ENCODE measurements around the gene CDCP1. TPM values are rescaled to one million over a fixed set of nuclear protein-coding genes. Genes with fewer than 3 reads are reported as not detected.
"Not testable (repeated sequence)": the region's sequence is repeated elsewhere in the genome, so short reads cannot be mapped to it uniquely, and the experiment has no call there.

The CDCP1 gene
- total RNA-seq, 4 donors from 2014 or later = 41.6 to 64.6 (median 53.4) TPM

- intact Hi-C loops (cut with DNase I; ENCODE audit: low total_unique reads) = no loop called here
- H3K4me3 ChIP-seq = peak overlapping the region in 1 of 4 donors; percentile 65
- 63 to 73% methylated on average over 2 to 6 of the region's 6 CpGs for WGBS, 2 donors (ENCODE audit: low coverage in 1 of 2)
- in situ Hi-C loops (cut with MboI; ENCODE audit: low pct_ligation_motif_present in 1 of 4, low pct_unique_long_range_greater_than_20kb in 1 of 4, low sequenced_read_pairs in 3 of 4) = no loop called here
- TF ChIP-seq POLR2AphosphoS5 (IDR thresholded peaks at IDR 0.05) (peak in 1 of 3 donors; percentile 22), POLR2A (IDR thresholded peaks at IDR 0.05) (no peak)
- H3K27me3 ChIP-seq = peaks cover 18% of the 10 kb centered on the region
- H3K9me3 ChIP-seq = no peaks in the 10 kb centered on the region
- H3K4me1 ChIP-seq = peaks cover 17 to 54% (median 35%) of the 10 kb centered on the region in 4 donors
- H3K27ac ChIP-seq = peak overlapping the region in 3 of 4 donors; percentile 76 to 90 (median 89)
- no peaks in the 10 kb centered on the region for H3K36me3 ChIP-seq
- DNase-seq = no peak
Observed at GRCh38 chr3:45143673-45144671, 2.2 kb downstream of the CDCP1 start.

GRCh38 chr3:45140770-45141155 is 5.4 kb downstream of the CDCP1 start:
- H3K4me3 ChIP-seq; DNase-seq; in situ Hi-C loops (cut with MboI; ENCODE audit: low pct_ligation_motif_present in 1 of 4, low pct_unique_long_range_greater_than_20kb in 1 of 4, low sequenced_read_pairs in 3 of 4); H3K9me3 ChIP-seq; H3K36me3 ChIP-seq; intact Hi-C loops (cut with DNase I; ENCODE audit: low total_unique reads): not testable (repeated sequence)
- Histone ChIP-seq H3K27ac (peak overlapping the region; percentile 62 to 74 (median 70)), H3K4me1 (peaks cover 17 to 73% (median 48%) of the 10 kb centered on the region in 4 donors), H3K27me3 (peaks cover 10% of the 10 kb centered on the region)
- 50% methylated on average over 1 to 4 of the region's 4 CpGs for WGBS, 2 donors (ENCODE audit: low coverage in 1 of 2)

DNA sequence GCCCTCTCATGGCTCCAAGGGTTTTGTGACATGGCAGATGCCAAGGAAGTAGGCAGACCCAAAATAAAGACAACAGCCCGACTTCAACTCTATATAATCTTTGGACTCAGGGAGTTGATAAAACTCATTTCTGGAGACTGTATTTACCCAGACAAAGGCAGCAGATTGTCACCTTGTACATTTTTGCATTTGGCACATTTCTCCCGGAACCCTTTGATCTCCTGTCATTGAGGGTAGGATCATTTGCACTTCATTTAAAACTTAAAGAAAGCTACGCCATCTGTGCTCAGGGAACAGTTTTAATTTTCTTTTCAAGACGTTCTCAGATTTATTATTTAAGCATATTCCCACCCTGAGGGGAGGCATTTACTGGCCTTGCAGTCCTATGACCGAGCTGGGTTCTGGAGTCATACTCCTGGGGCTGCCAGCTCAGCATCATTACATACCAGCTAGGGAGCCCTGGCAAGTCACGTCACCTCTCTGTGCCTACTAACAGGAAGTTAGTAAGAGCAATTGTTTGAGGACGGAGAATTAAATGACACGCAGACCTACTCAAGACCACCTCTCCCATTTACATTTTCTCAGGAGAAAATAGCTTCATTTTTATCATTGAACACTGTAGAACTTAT is 5.9 kb downstream of the CDCP1 start:
- TF ChIP-seq CTCF (IDR thresholded peaks at IDR 0.05) = no peak
- TF ChIP-seq POLR2AphosphoS5 (IDR thresholded peaks at IDR 0.05) = no peak
- no peak for TF ChIP-seq EP300 (IDR thresholded peaks at IDR 0.05; ENCODE audit: low read depth)
- TF ChIP-seq POLR2A (IDR thresholded peaks at IDR 0.05) = no peak

GRCh38 chr3:45139372-45140140 is 6.6 kb downstream of the CDCP1 start:
- Histone ChIP-seq H3K4me1 (peaks cover 17 to 69% (median 43%) of the 10 kb centered on the region in 4 donors), H3K4me3 (no peak overlapping the region), H3K27me3 (no peaks in the 10 kb centered on the region), H3K9me3 (no peaks in the 10 kb centered on the region), H3K36me3 (no peaks in the 10 kb centered on the region), H3K27ac (peak overlapping the region; percentile 62 to 74 (median 70))
- in situ Hi-C loops (cut with MboI; ENCODE audit: low pct_ligation_motif_present in 1 of 4, low pct_unique_long_range_greater_than_20kb in 1 of 4, low sequenced_read_pairs in 3 of 4) = no loop called here
- intact Hi-C loops (cut with DNase I; ENCODE audit: low total_unique reads) = no loop called here
- WGBS, 2 donors (ENCODE audit: low coverage in 1 of 2) = 54% methylated on average over 6 of the region's 6 CpGs; no CpG with 5 or more reads in 1 of the 2 donors
- DNase-seq = no peak
- TF ChIP-seq POLR2AphosphoS5 (IDR thresholded peaks at IDR 0.05) (no peak), CTCF (IDR thresholded peaks at IDR 0.05) (no peak), EP300 (IDR thresholded peaks at IDR 0.05; ENCODE audit: low read depth) (no peak), POLR2A (IDR thresholded peaks at IDR 0.05) (no peak)

More for the DNA sequence above, 5.9 kb downstream of the CDCP1 start:
- peaks cover 17 to 74% (median 46%) of the 10 kb centered on the region in 4 donors for H3K4me1 ChIP-seq
- intact Hi-C loops (cut with DNase I; ENCODE audit: low total_unique reads) = no loop called here
- H3K4me3 ChIP-seq = no peak overlapping the region
- in situ Hi-C loops (cut with MboI; ENCODE audit: low pct_ligation_motif_present in 1 of 4, low pct_unique_long_range_greater_than_20kb in 1 of 4, low sequenced_read_pairs in 3 of 4) = no loop called here
- no peaks in the 10 kb centered on the region for H3K9me3 ChIP-seq
- DNase-seq = no peak
- WGBS, 2 donors (ENCODE audit: low coverage in 1 of 2) = 35 to 48% methylated on average over 3 to 8 of the region's 8 CpGs
- H3K36me3 ChIP-seq = no peaks in the 10 kb centered on the region
- H3K27me3 ChIP-seq = peaks cover 6% of the 10 kb centered on the region
- peak overlapping the region; percentile 62 to 74 (median 70) for H3K27ac ChIP-seq

All from transverse colon (tissue), 4 donors.